Measurements from ENCODE around the gene JMJD1C. TPM values are rescaled to one million over a fixed set of nuclear protein-coding genes. Genes with fewer than 3 reads are reported as not detected.

Gene JMJD1C
- polyA plus RNA-seq, 2 donors = 22.0 to 49.1 TPM

GRCh38 chr10:63323701-63324494 is 141.9 kb downstream of the JMJD1C start:
- no peaks in the 10 kb centered on the region for H3K9me3 ChIP-seq (ENCODE audit: control insufficient read depth in 2 of 2, insufficient read depth in 1 of 2, low read depth in 1 of 2, low read length in 1 of 2)
- no peak overlapping the region for H3K4me3 ChIP-seq (ENCODE audit: low read depth in 1 of 2, low read length in 2 of 2)
- H3K36me3 ChIP-seq (ENCODE audit: control insufficient read depth in 2 of 2, insufficient read depth in 2 of 2, low read length in 1 of 2) = no peaks in the 10 kb centered on the region
- no peaks in the 10 kb centered on the region for H3K27me3 ChIP-seq (ENCODE audit: control insufficient read depth in 1 of 2, insufficient read depth in 2 of 2, low read length in 2 of 2)
- no peaks in the 10 kb centered on the region for H3K4me1 ChIP-seq (ENCODE audit: control insufficient read depth in 2 of 2, insufficient read depth in 2 of 2, low read length in 1 of 2)
- WGBS, 2 donors = 91 to 93% methylated on average over 6 of the region's 6 CpGs
- H3K27ac ChIP-seq (ENCODE audit: low read depth in 2 of 2, low read length in 1 of 2) = no peak overlapping the region

- no peak overlapping the region for H3K4me3 ChIP-seq (ENCODE audit: low read depth in 1 of 2, low read length in 2 of 2)
- H3K9me3 ChIP-seq (ENCODE audit: control insufficient read depth in 2 of 2, insufficient read depth in 1 of 2, low read depth in 1 of 2, low read length in 1 of 2) = no peaks in the 10 kb centered on the region
- 70 to 81% methylated on average over 1 of the region's 1 CpG for WGBS, 2 donors
- no peak overlapping the region for H3K27ac ChIP-seq (ENCODE audit: low read depth in 2 of 2, low read length in 1 of 2)
- no peaks in the 10 kb centered on the region for H3K4me1 ChIP-seq (ENCODE audit: control insufficient read depth in 2 of 2, insufficient read depth in 2 of 2, low read length in 1 of 2)
- no peaks in the 10 kb centered on the region for H3K36me3 ChIP-seq (ENCODE audit: control insufficient read depth in 2 of 2, insufficient read depth in 2 of 2, low read length in 1 of 2)
- no peaks in the 10 kb centered on the region for H3K27me3 ChIP-seq (ENCODE audit: control insufficient read depth in 1 of 2, insufficient read depth in 2 of 2, low read length in 2 of 2)
Measured at GRCh38 chr10:63320683-63321082, 145.1 kb downstream of the JMJD1C start.

- Histone ChIP-seq H3K4me3 (ENCODE audit: low read depth in 1 of 2, low read length in 2 of 2) (no peak overlapping the region), H3K27me3 (ENCODE audit: control insufficient read depth in 1 of 2, insufficient read depth in 2 of 2, low read length in 2 of 2) (no peaks in the 10 kb centered on the region), H3K36me3 (ENCODE audit: control insufficient read depth in 2 of 2, insufficient read depth in 2 of 2, low read length in 1 of 2) (no peaks in the 10 kb centered on the region), H3K4me1 (ENCODE audit: control insufficient read depth in 2 of 2, insufficient read depth in 2 of 2, low read length in 1 of 2) (no peaks in the 10 kb centered on the region), H3K9me3 (ENCODE audit: control insufficient read depth in 2 of 2, insufficient read depth in 1 of 2, low read depth in 1 of 2, low read length in 1 of 2) (no peaks in the 10 kb centered on the region), H3K27ac (ENCODE audit: low read depth in 2 of 2, low read length in 1 of 2) (no peak overlapping the region)
- WGBS, 2 donors = 93 to 97% methylated on average over 3 of the region's 3 CpGs
Measured at GRCh38 chr10:63319231-63319630, 146.5 kb downstream of the JMJD1C start.

- no peaks in the 10 kb centered on the region for H3K9me3 ChIP-seq (ENCODE audit: control insufficient read depth in 2 of 2, insufficient read depth in 1 of 2, low read depth in 1 of 2, low read length in 1 of 2)
- H3K27me3 ChIP-seq (ENCODE audit: control insufficient read depth in 1 of 2, insufficient read depth in 2 of 2, low read length in 2 of 2) = no peaks in the 10 kb centered on the region
- 74 to 77% methylated on average over 3 of the region's 3 CpGs for WGBS, 2 donors
- H3K36me3 ChIP-seq (ENCODE audit: control insufficient read depth in 2 of 2, insufficient read depth in 2 of 2, low read length in 1 of 2) = no peaks in the 10 kb centered on the region
- no peak overlapping the region for H3K27ac ChIP-seq (ENCODE audit: low read depth in 2 of 2, low read length in 1 of 2)
- H3K4me3 ChIP-seq (ENCODE audit: low read depth in 1 of 2, low read length in 2 of 2) = no peak overlapping the region
- H3K4me1 ChIP-seq (ENCODE audit: control insufficient read depth in 2 of 2, insufficient read depth in 2 of 2, low read length in 1 of 2) = no peaks in the 10 kb centered on the region
Measured at GRCh38 chr10:63318491-63318890, 147.3 kb downstream of the JMJD1C start.

GRCh38 chr10:63314020-63314419 is 151.8 kb downstream of the JMJD1C start:
- H3K27ac ChIP-seq (ENCODE audit: low read depth in 2 of 2, low read length in 1 of 2) = no peak overlapping the region
- no peaks in the 10 kb centered on the region for H3K4me1 ChIP-seq (ENCODE audit: control insufficient read depth in 2 of 2, insufficient read depth in 2 of 2, low read length in 1 of 2)
- H3K9me3 ChIP-seq (ENCODE audit: control insufficient read depth in 2 of 2, insufficient read depth in 1 of 2, low read depth in 1 of 2, low read length in 1 of 2) = no peaks in the 10 kb centered on the region
- 60 to 74% methylated on average over 1 of the region's 1 CpG for WGBS, 2 donors
- H3K36me3 ChIP-seq (ENCODE audit: control insufficient read depth in 2 of 2, insufficient read depth in 2 of 2, low read length in 1 of 2) = no peaks in the 10 kb centered on the region
- H3K4me3 ChIP-seq (ENCODE audit: low read depth in 1 of 2, low read length in 2 of 2) = no peak overlapping the region
- H3K27me3 ChIP-seq (ENCODE audit: control insufficient read depth in 1 of 2, insufficient read depth in 2 of 2, low read length in 2 of 2) = no peaks in the 10 kb centered on the region

GRCh38 chr10:63313066-63313717 is 152.6 kb downstream of the JMJD1C start:
- no peaks in the 10 kb centered on the region for H3K27me3 ChIP-seq (ENCODE audit: control insufficient read depth in 1 of 2, insufficient read depth in 2 of 2, low read length in 2 of 2)
- no peaks in the 10 kb centered on the region for H3K9me3 ChIP-seq (ENCODE audit: control insufficient read depth in 2 of 2, insufficient read depth in 1 of 2, low read depth in 1 of 2, low read length in 1 of 2)
- no peak overlapping the region for H3K4me3 ChIP-seq (ENCODE audit: low read depth in 1 of 2, low read length in 2 of 2)
- no peak overlapping the region for H3K27ac ChIP-seq (ENCODE audit: low read depth in 2 of 2, low read length in 1 of 2)
- no peaks in the 10 kb centered on the region for H3K4me1 ChIP-seq (ENCODE audit: control insufficient read depth in 2 of 2, insufficient read depth in 2 of 2, low read length in 1 of 2)
- no peaks in the 10 kb centered on the region for H3K36me3 ChIP-seq (ENCODE audit: control insufficient read depth in 2 of 2, insufficient read depth in 2 of 2, low read length in 1 of 2)
- 94 to 96% methylated on average over 3 of the region's 3 CpGs for whole genome bisulfite sequencing, 2 donors

GRCh38 chr10:63308628-63309027 is 157.1 kb downstream of the JMJD1C start:
- Histone ChIP-seq H3K27ac (ENCODE audit: low read depth in 2 of 2, low read length in 1 of 2) (no peak overlapping the region), H3K4me3 (ENCODE audit: low read depth in 1 of 2, low read length in 2 of 2) (no peak overlapping the region), H3K27me3 (ENCODE audit: control insufficient read depth in 1 of 2, insufficient read depth in 2 of 2, low read length in 2 of 2) (no peaks in the 10 kb centered on the region), H3K36me3 (ENCODE audit: control insufficient read depth in 2 of 2, insufficient read depth in 2 of 2, low read length in 1 of 2) (no peaks in the 10 kb centered on the region), H3K4me1 (ENCODE audit: control insufficient read depth in 2 of 2, insufficient read depth in 2 of 2, low read length in 1 of 2) (no peaks in the 10 kb centered on the region), H3K9me3 (ENCODE audit: control insufficient read depth in 2 of 2, insufficient read depth in 1 of 2, low read depth in 1 of 2, low read length in 1 of 2) (no peaks in the 10 kb centered on the region)

- H3K36me3 ChIP-seq (ENCODE audit: control insufficient read depth in 2 of 2, insufficient read depth in 2 of 2, low read length in 1 of 2) = no peaks in the 10 kb centered on the region
- no peaks in the 10 kb centered on the region for H3K9me3 ChIP-seq (ENCODE audit: control insufficient read depth in 2 of 2, insufficient read depth in 1 of 2, low read depth in 1 of 2, low read length in 1 of 2)
- H3K27ac ChIP-seq (ENCODE audit: low read depth in 2 of 2, low read length in 1 of 2) = no peak overlapping the region
- H3K4me3 ChIP-seq (ENCODE audit: low read depth in 1 of 2, low read length in 2 of 2) = no peak overlapping the region
- no peaks in the 10 kb centered on the region for H3K4me1 ChIP-seq (ENCODE audit: control insufficient read depth in 2 of 2, insufficient read depth in 2 of 2, low read length in 1 of 2)
- WGBS, 2 donors = 92 to 95% methylated on average over 3 of the region's 3 CpGs
- H3K27me3 ChIP-seq (ENCODE audit: control insufficient read depth in 1 of 2, insufficient read depth in 2 of 2, low read length in 2 of 2) = no peaks in the 10 kb centered on the region
Measured at GRCh38 chr10:63304146-63304545, 161.6 kb downstream of the JMJD1C start.

GRCh38 chr10:63300801-63301200 is 165.0 kb downstream of the JMJD1C start:
- Histone ChIP-seq H3K4me3 (ENCODE audit: low read depth in 1 of 2, low read length in 2 of 2) (no peak overlapping the region), H3K27ac (ENCODE audit: low read depth in 2 of 2, low read length in 1 of 2) (no peak overlapping the region), H3K36me3 (ENCODE audit: control insufficient read depth in 2 of 2, insufficient read depth in 2 of 2, low read length in 1 of 2) (peaks cover 0 to 2% of the 10 kb centered on the region in 2 donors), H3K4me1 (ENCODE audit: control insufficient read depth in 2 of 2, insufficient read depth in 2 of 2, low read length in 1 of 2) (peaks cover 0 to 3% of the 10 kb centered on the region in 2 donors), H3K9me3 (ENCODE audit: control insufficient read depth in 2 of 2, insufficient read depth in 1 of 2, low read depth in 1 of 2, low read length in 1 of 2) (no peaks in the 10 kb centered on the region), H3K27me3 (ENCODE audit: control insufficient read depth in 1 of 2, insufficient read depth in 2 of 2, low read length in 2 of 2) (no peaks in the 10 kb centered on the region)
- WGBS, 2 donors = 87 to 94% methylated on average over 3 of the region's 3 CpGs

- H3K4me3 ChIP-seq (ENCODE audit: low read depth in 1 of 2, low read length in 2 of 2) = no peak overlapping the region
- H3K27me3 ChIP-seq (ENCODE audit: control insufficient read depth in 1 of 2, insufficient read depth in 2 of 2, low read length in 2 of 2) = no peaks in the 10 kb centered on the region
- H3K36me3 ChIP-seq (ENCODE audit: control insufficient read depth in 2 of 2, insufficient read depth in 2 of 2, low read length in 1 of 2) = peaks cover 0 to 2% of the 10 kb centered on the region in 2 donors
- H3K27ac ChIP-seq (ENCODE audit: low read depth in 2 of 2, low read length in 1 of 2) = no peak overlapping the region
- H3K9me3 ChIP-seq (ENCODE audit: control insufficient read depth in 2 of 2, insufficient read depth in 1 of 2, low read depth in 1 of 2, low read length in 1 of 2) = no peaks in the 10 kb centered on the region
- 95 to 96% methylated on average over 8 of the region's 8 CpGs for WGBS, 2 donors
- peaks cover 0 to 3% of the 10 kb centered on the region in 2 donors for H3K4me1 ChIP-seq (ENCODE audit: control insufficient read depth in 2 of 2, insufficient read depth in 2 of 2, low read length in 1 of 2)
Measured at GRCh38 chr10:63297941-63298340, 167.8 kb downstream of the JMJD1C start.

Measured in esophagus (tissue), 2 donors.